HepG2 (cell line): Measurements from ENCODE around the gene GSC2. TPM values are rescaled to one million over a fixed set of nuclear protein-coding genes. Genes with fewer than 3 reads are reported as not detected.

Experiments used
- ATM ChIP-seq: fragments of 450-650 bp; IDR thresholded peaks from 2 replicates; pipeline ENCODE4 v1.7.1; 2017; ENCODE audit warnings: mild to moderate bottlenecking, borderline replicate concordance
- GZF1 ChIP-seq: sonication (generic); formaldehyde crosslinking; IDR thresholded peaks from 2 replicates; pipeline ENCODE4 v1.5.1; 2020; ENCODE audit warnings: mild to moderate bottlenecking, missing genetic modification reagents
- IRX3 ChIP-seq: sonication (generic); formaldehyde crosslinking; IDR thresholded peaks from 2 replicates; pipeline ENCODE4 v1.8.1; 2023; ENCODE audit warnings: mild to moderate bottlenecking, low read depth, missing genetic modification reagents, borderline replicate concordance
- MBD4 ChIP-seq: IDR thresholded peaks from 2 replicates; pipeline ENCODE4 v1.6.1; 2012; ENCODE audit warnings: low read length, inconsistent platforms, borderline replicate concordance
- NCOA5 ChIP-seq: sonication (generic); formaldehyde crosslinking; IDR thresholded peaks from 2 replicates; pipeline ENCODE4 v1.4.0; 2020; ENCODE audit warnings: missing genetic modification reagents
- NFYB ChIP-seq: sonication (generic); formaldehyde crosslinking; IDR thresholded peaks from 2 replicates; pipeline ENCODE4 v1.4.0; 2020; ENCODE audit warnings: missing genetic modification reagents
- NKX3-1 ChIP-seq: sonication (generic); formaldehyde crosslinking; IDR thresholded peaks from 2 replicates; pipeline ENCODE4 v1.5.0; 2020; ENCODE audit warnings: missing genetic modification reagents
- PATZ1 ChIP-seq: sonication (generic); formaldehyde crosslinking; IDR thresholded peaks from 2 replicates; pipeline ENCODE4 v1.4.0; 2020; ENCODE audit warnings: missing genetic modification reagents
- PCBP2 ChIP-seq: fragments of 200-400 bp; formaldehyde crosslinking; optimal IDR thresholded peaks from 2 replicates; pipeline ENCODE3; 2018; ENCODE audit warnings: low read length, low read depth; ENCODE audit not compliant: poor library complexity, severe bottlenecking
- POLR2A ChIP-seq, 2 experiments: IDR thresholded peaks; 2 replicates each; pipeline ENCODE4 v1.6.1; 2011; ENCODE audit warnings: low read depth in 2 of 2, low read length in 2 of 2, mild to moderate bottlenecking in 1 of 2, moderate library complexity in 1 of 2; ENCODE audit not compliant: insufficient read depth in 1 of 2
- RXRA ChIP-seq: sonication (generic); formaldehyde crosslinking; IDR thresholded peaks from 2 replicates; pipeline ENCODE4 v1.5.1; 2020; ENCODE audit warnings: missing genetic modification reagents
- SP4 ChIP-seq: sonication (generic); formaldehyde crosslinking; IDR thresholded peaks from 2 replicates; pipeline ENCODE4 v1.8.1; 2023; ENCODE audit warnings: mild to moderate bottlenecking, missing genetic modification reagents
- ZBTB43 ChIP-seq: sonication (generic); formaldehyde crosslinking; conservative IDR thresholded peaks from 2 replicates; pipeline ENCODE4 v1.4.0; 2020; ENCODE audit warnings: missing genetic modification reagents
- ZHX1 ChIP-seq: sonication (generic); formaldehyde crosslinking; IDR thresholded peaks from 2 replicates; pipeline ENCODE4 v1.8.1; 2022; ENCODE audit warnings: low read depth, mild to moderate bottlenecking, missing genetic modification reagents
- ZNF570 ChIP-seq: sonication (generic); formaldehyde crosslinking; IDR thresholded peaks from 2 replicates; pipeline ENCODE4 v1.4.0; 2020; ENCODE audit warnings: mild to moderate bottlenecking, missing genetic modification reagents, borderline replicate concordance
- ZNF674 ChIP-seq: sonication (generic); formaldehyde crosslinking; IDR thresholded peaks from 2 replicates; pipeline ENCODE4 v1.5.0; 2020; ENCODE audit warnings: low read depth, mild to moderate bottlenecking, missing genetic modification reagents
- ZNF678 ChIP-seq: sonication (generic); formaldehyde crosslinking; IDR thresholded peaks from 2 replicates; pipeline ENCODE4 v1.4.0; 2020; ENCODE audit warnings: mild to moderate bottlenecking, missing genetic modification reagents
- ZNF7 ChIP-seq: IDR thresholded peaks from 2 replicates; pipeline ENCODE4 v1.6.1; 2016; ENCODE audit warnings: missing biosample characterization, missing genetic modification reagents
- ZNF761 ChIP-seq: sonication (generic); formaldehyde crosslinking; conservative IDR thresholded peaks from 2 replicates; pipeline ENCODE4 v1.4.0; 2020; ENCODE audit warnings: mild to moderate bottlenecking, missing genetic modification reagents
- ZNF768 ChIP-seq: sonication (generic); formaldehyde crosslinking; IDR thresholded peaks from 2 replicates; pipeline ENCODE4 v1.4.0; 2020; ENCODE audit warnings: missing genetic modification reagents
- ZNF879 ChIP-seq: sonication (generic); formaldehyde crosslinking; IDR thresholded peaks from 2 replicates; pipeline ENCODE4 v1.8.1; 2023; ENCODE audit warnings: missing genetic modification reagents
- ZSCAN22 ChIP-seq: sonication (generic); formaldehyde crosslinking; IDR thresholded peaks from 2 replicates; pipeline ENCODE4 v1.4.0; 2020; ENCODE audit warnings: mild to moderate bottlenecking, missing genetic modification reagents
- polyA plus RNA-seq, 8 experiments: library from polyadenylated mRNA; depleted of rRNA in 3 of 8; stranded (reverse) in 7 of 8; unstranded in 1 of 8; fragments of >200 nt; fragmentation: Illumina TruSeq in 4 of 8; extraction: Trizol in 4 of 8; gene quantifications; 2 replicates each; pipeline versions ENCODE4 v1.2.1 to v1.2.3, GENCODE V29; 2011 to 2016; ENCODE audit warnings: low read depth in 4 of 8, missing spikeins in 1 of 8, mixed read lengths in 1 of 8; ENCODE audit not compliant: insufficient read depth in 1 of 8
- total RNA-seq, 5 experiments: library from RNA; depleted of rRNA; stranded (reverse); fragments of >200 nt; fragmentation: Illumina TruSeq; extraction: Trizol; gene quantifications; 2 replicates each; pipeline ENCODE4 v1.2.3, GENCODE V29; 2016; ENCODE audit warnings: low read depth in 1 of 5
- TF ChIP-seq, protein P1 (sequence below): sonication (generic); formaldehyde crosslinking; conservative IDR thresholded peaks from 2 replicates; pipeline ENCODE4 v1.4.0; 2020; ENCODE audit warnings: missing genetic modification reagents
- TF ChIP-seq, protein P2 (sequence below): sonication (generic); formaldehyde crosslinking; IDR thresholded peaks from 2 replicates; pipeline ENCODE4 v1.8.1; 2023; ENCODE audit warnings: mild to moderate bottlenecking, inconsistent platforms, moderate library complexity, missing genetic modification reagents, borderline replicate concordance

Gene GSC2
- total and polyA plus RNA-seq, 2 of the 13 experiments (the other 11 are each of a cell fraction or from before 2014, with no cell fraction given), result not detected

DNA sequence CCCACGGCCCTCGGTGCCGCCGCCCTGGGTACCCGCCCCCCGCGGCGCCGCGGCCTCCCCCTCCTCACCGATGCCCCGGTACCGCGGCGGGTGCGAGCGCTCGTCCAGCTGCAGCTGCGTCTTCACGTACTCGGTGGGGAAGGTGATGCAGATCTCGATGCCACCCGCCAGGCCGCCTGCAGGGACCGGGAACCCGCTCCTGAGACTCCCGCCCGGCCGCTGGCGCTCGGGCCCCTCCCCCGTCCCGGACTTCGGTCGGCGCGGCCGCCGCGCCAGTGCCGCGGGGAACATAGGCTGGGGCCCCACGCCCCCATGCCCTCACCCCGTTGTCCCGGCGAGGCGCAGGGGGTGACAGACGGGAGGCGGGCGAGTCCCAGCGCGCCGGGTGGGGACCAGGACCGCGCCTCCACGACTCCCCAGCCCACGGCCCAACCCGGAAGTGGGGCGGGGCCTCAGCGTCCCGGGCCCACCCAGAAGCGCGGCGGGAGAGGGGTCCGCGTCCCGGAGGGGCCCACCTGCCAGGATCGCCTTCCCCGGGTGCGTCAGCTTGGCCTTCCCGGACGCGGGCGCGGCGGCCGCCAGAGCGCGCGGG is 28.1 kb upstream of the GSC2 start (continued):
- TF ChIP-seq ZBTB43 (CRISPR knock-in tag) (no peak), POLR2A (IDR thresholded peaks at IDR 0.05; ENCODE audit: insufficient read depth in 1 of 2, low read depth in 2 of 2, low read length in 2 of 2) (peak in 1 of 2 experiments; percentile 39; a peak in 2 of 4 replicates), NCOA5 (no peak), SP4 (no peak), PATZ1 (CRISPR knock-in tag) (no peak), ATM (no peak), ZHX1 (CRISPR knock-in tag) (no peak), ZNF7 (CRISPR knock-in tag) (no peak), ZNF768 (CRISPR knock-in tag) (no peak; the same call in 1 of the 2 replicates), ZNF761 (CRISPR knock-in tag) (peak; percentile 58), MBD4 (no peak), NFYB (CRISPR knock-in tag) (no peak), ZNF879 (CRISPR knock-in tag) (no peak), ZSCAN22 (CRISPR knock-in tag) (no peak), IRX3 (CRISPR knock-in tag) (no peak), GZF1 (CRISPR knock-in tag) (no peak), RXRA (CRISPR knock-in tag) (no peak), NKX3-1 (no peak), ZNF570 (CRISPR knock-in tag) (no peak), ZNF678 (CRISPR knock-in tag) (no peak), PCBP2 (no peak), ZNF674 (CRISPR knock-in tag) (no peak)
- TF ChIP-seq, protein P1, sequence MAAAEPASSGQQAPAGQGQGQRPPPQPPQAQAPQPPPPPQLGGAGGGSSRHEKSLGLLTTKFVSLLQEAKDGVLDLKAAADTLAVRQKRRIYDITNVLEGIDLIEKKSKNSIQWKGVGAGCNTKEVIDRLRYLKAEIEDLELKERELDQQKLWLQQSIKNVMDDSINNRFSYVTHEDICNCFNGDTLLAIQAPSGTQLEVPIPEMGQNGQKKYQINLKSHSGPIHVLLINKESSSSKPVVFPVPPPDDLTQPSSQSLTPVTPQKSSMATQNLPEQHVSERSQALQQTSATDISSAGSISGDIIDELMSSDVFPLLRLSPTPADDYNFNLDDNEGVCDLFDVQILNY (CRISPR knock-in tag), result no peak
- TF ChIP-seq, protein P2, sequence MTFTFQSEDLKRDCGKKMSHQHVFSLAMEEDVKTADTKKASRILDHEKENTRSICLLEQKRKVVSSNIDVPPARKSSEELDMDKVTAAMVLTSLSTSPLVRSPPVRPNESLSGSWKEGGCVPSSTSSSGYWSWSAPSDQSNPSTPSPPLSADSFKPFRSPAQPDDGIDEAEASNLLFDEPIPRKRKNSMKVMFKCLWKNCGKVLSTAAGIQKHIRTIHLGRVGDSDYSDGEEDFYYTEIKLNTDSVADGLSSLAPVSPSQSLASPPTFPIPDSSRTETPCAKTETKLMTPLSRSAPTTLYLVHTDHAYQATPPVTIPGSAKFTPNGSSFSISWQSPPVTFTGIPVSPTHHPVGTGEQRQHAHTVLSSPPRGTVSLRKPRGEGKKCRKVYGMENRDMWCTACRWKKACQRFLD, result 0 out of 2 replicates have a peak, but pooled peaks have one; percentile 37
